ENCODE results near the gene AAK1.
"Not testable (repeated sequence)": the region's sequence is repeated elsewhere in the genome, so short reads cannot be mapped to it uniquely, and the experiment has no call there.

AAK1 gene

DNA sequence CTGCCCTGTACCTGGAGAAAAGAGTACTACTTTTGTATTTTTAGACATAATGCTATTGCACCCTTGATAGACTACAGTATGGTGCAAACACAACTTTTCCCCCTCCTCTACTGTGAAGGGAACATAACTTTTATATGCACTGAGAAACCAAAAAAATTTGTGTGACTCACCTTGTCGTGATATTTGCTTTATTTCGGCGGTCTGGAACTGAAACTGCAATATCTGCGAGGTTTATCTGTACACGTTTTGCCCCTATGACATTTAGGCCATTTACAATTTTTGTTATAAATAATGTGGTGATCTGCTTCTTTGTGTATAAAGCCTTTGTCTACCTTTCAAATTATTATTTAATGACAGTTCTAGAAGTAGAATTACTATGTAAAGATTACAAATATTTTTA lies 34.4 kb upstream of the AAK1 start:
- Histone ChIP-seq H3K36me3 (ENCODE audit: control insufficient read depth, insufficient read depth, low read length) (no peaks in the 10 kb centered on the region), H3K9me3 (ENCODE audit: control insufficient read depth, insufficient read depth, low read depth, low read length) (no peaks in the 10 kb centered on the region), H3K27ac (ENCODE audit: low read depth, low read length) (no peak overlapping the region), H3K27me3 (ENCODE audit: control insufficient read depth, insufficient read depth, low read length) (no peaks in the 10 kb centered on the region), H3K4me1 (ENCODE audit: control insufficient read depth, insufficient read depth, low read length) (no peaks in the 10 kb centered on the region; the same call in 1 of the 2 replicates), H3K4me3 (ENCODE audit: low read depth, low read length) (no peak overlapping the region), H3K9ac (ENCODE audit: low read length) (no peak overlapping the region)

GRCh38 chr2:69676146-69676545 lies 32.6 kb upstream of the AAK1 start:
- H3K9ac ChIP-seq (ENCODE audit: low read length), result no peak overlapping the region
- H3K27me3 ChIP-seq (ENCODE audit: control insufficient read depth, insufficient read depth, low read length), result no peaks in the 10 kb centered on the region
- H3K9me3 ChIP-seq (ENCODE audit: control insufficient read depth, insufficient read depth, low read depth, low read length), result peaks cover 3% of the 10 kb centered on the region
- no peak overlapping the region for H3K27ac ChIP-seq (ENCODE audit: low read depth, low read length)
- H3K4me1 ChIP-seq (ENCODE audit: control insufficient read depth, insufficient read depth, low read length), result no peaks in the 10 kb centered on the region; the same call in 1 of the 2 replicates
- H3K36me3 ChIP-seq (ENCODE audit: control insufficient read depth, insufficient read depth, low read length), result no peaks in the 10 kb centered on the region
- no peak overlapping the region for H3K4me3 ChIP-seq (ENCODE audit: low read depth, low read length)

GRCh38 chr2:69674316-69674670 lies 30.8 kb upstream of the AAK1 start:
- no peak overlapping the region for H3K9ac ChIP-seq (ENCODE audit: low read length)
- H3K36me3 ChIP-seq (ENCODE audit: control insufficient read depth, insufficient read depth, low read length), result no peaks in the 10 kb centered on the region
- no peak overlapping the region for H3K27ac ChIP-seq (ENCODE audit: low read depth, low read length)
- H3K4me3 ChIP-seq (ENCODE audit: low read depth, low read length), result no peak overlapping the region
- no peaks in the 10 kb centered on the region for H3K27me3 ChIP-seq (ENCODE audit: control insufficient read depth, insufficient read depth, low read length)
- H3K4me1 ChIP-seq (ENCODE audit: control insufficient read depth, insufficient read depth, low read length), result no peaks in the 10 kb centered on the region; the same call in 1 of the 2 replicates
- H3K9me3 ChIP-seq (ENCODE audit: control insufficient read depth, insufficient read depth, low read depth, low read length), result peaks cover 3% of the 10 kb centered on the region

GRCh38 chr2:69673098-69673497 lies 29.6 kb upstream of the AAK1 start:
- H3K4me1 ChIP-seq (ENCODE audit: control insufficient read depth, insufficient read depth, low read length); H3K36me3 ChIP-seq (ENCODE audit: control insufficient read depth, insufficient read depth, low read length); H3K9ac ChIP-seq (ENCODE audit: low read length); H3K27me3 ChIP-seq (ENCODE audit: control insufficient read depth, insufficient read depth, low read length); H3K27ac ChIP-seq (ENCODE audit: low read depth, low read length); H3K4me3 ChIP-seq (ENCODE audit: low read depth, low read length); H3K9me3 ChIP-seq (ENCODE audit: control insufficient read depth, insufficient read depth, low read depth, low read length): not testable (repeated sequence)

DNA sequence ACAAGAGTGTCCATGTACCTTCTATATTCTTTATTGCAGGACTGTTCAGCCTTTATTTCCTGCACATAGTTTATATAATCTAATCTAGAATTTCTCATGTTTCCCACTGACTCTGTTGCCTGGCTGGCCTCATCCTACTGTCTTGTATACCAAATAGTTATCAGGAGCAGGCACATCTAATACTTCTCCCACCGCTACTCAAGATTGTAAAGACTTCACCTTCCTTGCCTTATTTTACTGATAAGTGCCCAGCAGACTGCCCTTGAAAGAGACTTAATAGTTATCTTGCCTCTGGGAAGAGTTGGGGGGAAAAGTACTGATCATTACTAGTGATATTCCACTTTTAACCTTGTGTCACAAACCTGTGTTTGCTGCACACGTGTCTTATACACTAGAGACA lies 26.1 kb upstream of the AAK1 start:
- peaks cover 3% of the 10 kb centered on the region for H3K9me3 ChIP-seq (ENCODE audit: control insufficient read depth, insufficient read depth, low read depth, low read length)
- no peak overlapping the region for H3K9ac ChIP-seq (ENCODE audit: low read length)
- no peaks in the 10 kb centered on the region for H3K27me3 ChIP-seq (ENCODE audit: control insufficient read depth, insufficient read depth, low read length)
- no peaks in the 10 kb centered on the region for H3K36me3 ChIP-seq (ENCODE audit: control insufficient read depth, insufficient read depth, low read length)
- H3K4me3 ChIP-seq (ENCODE audit: low read depth, low read length), result no peak overlapping the region
- H3K4me1 ChIP-seq (ENCODE audit: control insufficient read depth, insufficient read depth, low read length), result no peaks in the 10 kb centered on the region
- no peak overlapping the region for H3K27ac ChIP-seq (ENCODE audit: low read depth, low read length)

GRCh38 chr2:69668598-69668997 lies 25.1 kb upstream of the AAK1 start:
- no peak overlapping the region for H3K9ac ChIP-seq (ENCODE audit: low read length)
- no peaks in the 10 kb centered on the region for H3K36me3 ChIP-seq (ENCODE audit: control insufficient read depth, insufficient read depth, low read length)
- no peak overlapping the region for H3K27ac ChIP-seq (ENCODE audit: low read depth, low read length)
- H3K4me3 ChIP-seq (ENCODE audit: low read depth, low read length), result no peak overlapping the region
- peaks cover 10% of the 10 kb centered on the region for H3K9me3 ChIP-seq (ENCODE audit: control insufficient read depth, insufficient read depth, low read depth, low read length)
- no peaks in the 10 kb centered on the region for H3K27me3 ChIP-seq (ENCODE audit: control insufficient read depth, insufficient read depth, low read length)
- no peaks in the 10 kb centered on the region for H3K4me1 ChIP-seq (ENCODE audit: control insufficient read depth, insufficient read depth, low read length)

DNA sequence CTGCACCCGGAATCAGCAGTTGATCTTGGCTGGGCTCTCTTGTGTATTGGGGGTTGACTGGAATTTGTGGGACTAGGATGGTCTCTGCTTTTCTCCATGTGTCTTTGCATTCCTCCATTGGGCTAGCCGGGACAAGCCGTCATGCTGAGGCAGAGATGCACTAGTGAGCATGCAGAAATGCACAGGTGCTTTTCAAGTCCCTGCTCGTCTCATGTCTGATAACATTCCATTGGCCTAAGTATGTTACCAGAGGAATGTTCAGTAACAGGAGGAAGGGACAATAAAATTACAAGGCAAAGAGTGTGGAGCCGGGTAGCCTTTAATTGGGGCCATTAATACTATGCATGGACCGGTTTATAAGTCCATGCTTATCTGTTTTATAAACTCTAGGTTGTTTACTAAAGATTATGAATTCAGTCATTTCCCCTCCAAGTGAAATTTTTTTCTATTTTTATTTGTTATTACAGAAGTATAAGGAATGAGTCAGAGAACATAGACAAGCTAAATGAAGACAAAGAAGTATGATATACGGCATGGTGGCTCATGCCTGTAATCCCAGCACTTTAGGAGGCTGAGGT lies 24.4 kb upstream of the AAK1 start:
- no peaks in the 10 kb centered on the region for H3K36me3 ChIP-seq (ENCODE audit: control insufficient read depth, insufficient read depth, low read length)
- H3K4me1 ChIP-seq (ENCODE audit: control insufficient read depth, insufficient read depth, low read length), result no peaks in the 10 kb centered on the region
- no peak overlapping the region for H3K9ac ChIP-seq (ENCODE audit: low read length)
- no peak overlapping the region for H3K4me3 ChIP-seq (ENCODE audit: low read depth, low read length)
- H3K27ac ChIP-seq (ENCODE audit: low read depth, low read length), result no peak overlapping the region
- H3K9me3 ChIP-seq (ENCODE audit: control insufficient read depth, insufficient read depth, low read depth, low read length), result peaks cover 10% of the 10 kb centered on the region
- H3K27me3 ChIP-seq (ENCODE audit: control insufficient read depth, insufficient read depth, low read length), result no peaks in the 10 kb centered on the region

GRCh38 chr2:69665152-69665551 lies 21.6 kb upstream of the AAK1 start:
- Histone ChIP-seq H3K27ac (ENCODE audit: low read depth, low read length) (no peak overlapping the region), H3K4me1 (ENCODE audit: control insufficient read depth, insufficient read depth, low read length) (no peaks in the 10 kb centered on the region), H3K9ac (ENCODE audit: low read length) (no peak overlapping the region)

DNA sequence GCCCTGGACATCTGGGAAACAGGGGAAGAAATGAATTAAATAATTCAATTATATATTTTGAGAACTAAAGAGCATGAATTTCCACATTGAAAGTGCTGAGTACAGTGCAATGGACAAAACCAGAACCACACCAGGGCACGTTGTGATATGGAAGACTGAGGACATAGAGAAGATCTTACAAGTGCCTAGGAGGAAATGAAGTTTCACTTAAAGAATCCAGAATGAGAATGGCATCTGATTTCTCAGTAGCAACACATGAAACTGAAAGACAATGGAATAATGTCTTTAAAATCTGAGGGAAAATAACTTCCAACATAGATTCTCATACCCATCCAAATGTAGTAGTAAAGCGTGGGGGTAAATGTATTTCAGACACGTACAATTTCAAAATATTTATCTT lies 20.3 kb upstream of the AAK1 start:
- no peaks in the 10 kb centered on the region for H3K27me3 ChIP-seq (ENCODE audit: control insufficient read depth, insufficient read depth, low read length)
- no peak overlapping the region for H3K9ac ChIP-seq (ENCODE audit: low read length)
- no peaks in the 10 kb centered on the region for H3K36me3 ChIP-seq (ENCODE audit: control insufficient read depth, insufficient read depth, low read length)
- H3K9me3 ChIP-seq (ENCODE audit: control insufficient read depth, insufficient read depth, low read depth, low read length), result peaks cover 7% of the 10 kb centered on the region; the same call in 1 of the 2 replicates
- H3K4me3 ChIP-seq (ENCODE audit: low read depth, low read length), result no peak overlapping the region
- H3K4me1 ChIP-seq (ENCODE audit: control insufficient read depth, insufficient read depth, low read length), result no peaks in the 10 kb centered on the region
- H3K27ac ChIP-seq (ENCODE audit: low read depth, low read length), result no peak overlapping the region

More at GRCh38 chr2:69665152-69665551, 21.6 kb upstream of the AAK1 start:
- Histone ChIP-seq H3K36me3 (ENCODE audit: control insufficient read depth, insufficient read depth, low read length) (no peaks in the 10 kb centered on the region), H3K27me3 (ENCODE audit: control insufficient read depth, insufficient read depth, low read length) (no peaks in the 10 kb centered on the region), H3K4me3 (ENCODE audit: low read depth, low read length) (no peak overlapping the region), H3K9me3 (ENCODE audit: control insufficient read depth, insufficient read depth, low read depth, low read length) (peaks cover 7% of the 10 kb centered on the region; the same call in 1 of the 2 replicates)

DNA sequence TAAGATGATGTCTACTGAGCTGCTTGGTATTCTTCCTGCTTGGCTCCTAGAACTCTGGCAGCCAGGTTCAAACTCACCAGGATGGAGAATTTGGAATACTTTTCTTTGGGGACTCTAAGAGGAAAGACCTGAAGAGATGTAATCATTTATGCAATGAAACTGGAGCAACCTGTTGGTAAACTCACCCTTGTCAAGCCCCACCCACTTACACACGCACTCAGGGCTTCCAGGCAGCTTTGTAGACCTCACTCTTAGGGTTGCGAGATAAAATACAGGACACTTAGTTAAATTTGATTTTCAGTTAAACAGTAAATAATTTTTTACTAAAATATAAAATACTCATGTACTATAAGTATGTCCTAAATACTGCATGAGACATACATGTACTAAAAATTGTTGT lies 19.0 kb upstream of the AAK1 start:
- not testable (repeated sequence) for H3K36me3 ChIP-seq (ENCODE audit: control insufficient read depth, insufficient read depth, low read length); H3K27ac ChIP-seq (ENCODE audit: low read depth, low read length); H3K4me1 ChIP-seq (ENCODE audit: control insufficient read depth, insufficient read depth, low read length); H3K9ac ChIP-seq (ENCODE audit: low read length); H3K9me3 ChIP-seq (ENCODE audit: control insufficient read depth, insufficient read depth, low read depth, low read length); H3K4me3 ChIP-seq (ENCODE audit: low read depth, low read length); H3K27me3 ChIP-seq (ENCODE audit: control insufficient read depth, insufficient read depth, low read length)

DNA sequence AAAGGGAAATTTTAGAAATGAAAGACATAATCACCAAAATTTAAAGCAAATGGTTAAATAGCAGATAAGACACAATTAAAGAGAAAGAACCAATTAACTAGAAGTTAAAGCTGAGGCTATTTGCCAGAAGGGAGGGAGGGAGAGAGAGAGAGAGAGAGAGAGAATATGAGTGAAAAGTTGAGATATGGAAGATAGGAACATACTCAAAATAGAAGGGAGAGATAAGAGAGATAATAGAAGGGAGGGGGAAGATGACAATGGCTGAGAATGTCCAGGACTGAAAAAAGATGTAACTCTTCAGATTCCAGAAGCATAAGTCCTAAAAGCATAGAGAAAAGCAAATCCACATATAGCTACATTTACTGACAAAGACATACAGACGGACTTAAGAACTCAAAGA lies 17.1 kb upstream of the AAK1 start:
- Histone ChIP-seq H3K9me3 (ENCODE audit: control insufficient read depth, insufficient read depth, low read depth, low read length) (peaks cover 7% of the 10 kb centered on the region; the same call in 1 of the 2 replicates), H3K36me3 (ENCODE audit: control insufficient read depth, insufficient read depth, low read length) (no peaks in the 10 kb centered on the region), H3K27ac (ENCODE audit: low read depth, low read length) (no peak overlapping the region), H3K27me3 (ENCODE audit: control insufficient read depth, insufficient read depth, low read length) (no peaks in the 10 kb centered on the region), H3K4me1 (ENCODE audit: control insufficient read depth, insufficient read depth, low read length) (no peaks in the 10 kb centered on the region), H3K9ac (ENCODE audit: low read length) (no peak overlapping the region), H3K4me3 (ENCODE audit: low read depth, low read length) (no peak overlapping the region)

Data from HUES6 (cell line).